Measurements from ENCODE around the gene WDR82. TPM values are rescaled to one million over a fixed set of nuclear protein-coding genes. Genes with fewer than 3 reads are reported as not detected.

Gene WDR82
- total RNA-seq, 1 donor from 2014 or later: 61.7 TPM

Small RNA genes lying within 50 kb of the gene (small RNA-seq; reads per million reads assigned to genes)
- gene MIR135A1 (ENCODE audit: low replicate concordance) (0.09 reads per million), gene MIRLET7G (ENCODE audit: low replicate concordance) (3,725 reads per million, percentile 99 among the genes with 10 or more reads in this experiment)

Other genes with a start within 250 kb of the WDR82 start
- gene DUSP7, start 222.1 kb downstream of the WDR82 start, total RNA-seq: 18.0 TPM
- 4.6 TPM for gene POC1A, start 124.2 kb downstream of the WDR82 start, total RNA-seq
- 31.4 TPM for gene ALAS1, start 80.5 kb downstream of the WDR82 start, total RNA-seq
- not detected for gene TLR9, start 53.0 kb downstream of the WDR82 start, total RNA-seq
- gene TWF2, start 39.5 kb downstream of the WDR82 start, total RNA-seq: 24.5 TPM
- 9.5 TPM for gene PPM1M, start 32.9 kb downstream of the WDR82 start, total RNA-seq
- gene GLYCTK, start 9.2 kb upstream of the WDR82 start, total RNA-seq: 7.0 TPM
- 5.4 TPM for gene DNAH1, start 37.7 kb upstream of the WDR82 start, total RNA-seq
- gene BAP1, start 131.4 kb upstream of the WDR82 start, total RNA-seq: 63.9 TPM
- gene PHF7, start 132.0 kb upstream of the WDR82 start, total RNA-seq: 6.6 TPM
- 16.2 TPM for gene SEMA3G, start 166.5 kb upstream of the WDR82 start, total RNA-seq
- gene TNNC1, start 175.4 kb upstream of the WDR82 start, total RNA-seq: 98.9 TPM
- gene NISCH, start 177.0 kb upstream of the WDR82 start, total RNA-seq: 74.1 TPM
- gene STAB1, start 216.7 kb upstream of the WDR82 start, total RNA-seq: 42.4 TPM